ENCODE measurements around the gene LIMK2. TPM values are rescaled to one million over a fixed set of nuclear protein-coding genes. Genes with fewer than 3 reads are reported as not detected.

Gene LIMK2
- polyA plus RNA-seq, 2 donors = 43.5 to 57.4 TPM

DNA sequence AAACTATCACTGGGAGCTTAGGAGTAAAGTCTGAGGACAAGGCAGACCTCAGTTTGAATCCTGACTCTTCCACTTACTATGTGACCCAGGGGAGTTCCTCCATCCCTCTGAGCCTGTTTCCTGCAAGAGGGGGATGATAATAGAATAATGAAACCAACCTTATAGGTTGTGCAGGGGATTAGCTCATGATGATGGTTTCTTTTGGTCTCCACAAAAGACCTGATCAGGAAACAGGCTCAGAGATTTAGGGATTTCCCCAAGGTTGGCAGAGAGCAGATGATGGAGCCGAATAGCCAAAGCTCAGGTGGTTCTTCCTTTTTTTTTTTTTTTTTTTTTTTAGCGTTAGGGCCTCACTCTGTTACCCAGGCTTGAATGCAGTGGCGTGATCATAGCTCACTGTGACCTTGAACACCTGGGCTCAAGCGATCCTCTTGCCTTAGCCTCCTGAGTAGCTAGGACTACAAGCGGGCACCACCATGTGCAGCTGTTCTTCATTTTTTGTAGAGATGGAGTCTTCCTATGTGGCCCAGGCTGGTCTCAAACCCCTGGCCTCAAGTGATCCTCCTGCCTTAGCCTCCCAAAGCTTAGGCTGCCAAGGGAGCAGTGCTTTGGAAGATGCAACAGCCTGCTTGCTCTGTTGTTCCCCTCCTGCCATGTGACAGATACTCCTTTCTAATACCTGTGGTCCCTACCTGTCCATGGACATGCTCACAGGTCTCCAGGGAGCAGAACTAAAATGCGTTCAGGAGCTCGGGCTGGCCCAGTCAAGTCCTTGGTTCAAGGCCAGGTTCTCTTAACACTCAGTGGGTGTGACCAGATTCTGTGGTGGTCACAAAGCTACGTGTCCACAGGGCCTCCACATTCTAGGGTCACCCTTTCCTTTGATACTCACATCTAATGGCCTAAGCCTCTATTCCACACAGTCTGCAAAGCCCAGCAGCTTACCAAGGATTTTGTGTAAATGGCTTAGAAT lies 111.8 kb downstream of the LIMK2 start:
- Histone ChIP-seq H3K27me3 (ENCODE audit: control insufficient read depth in 1 of 2, insufficient read depth in 2 of 2, low read length in 2 of 2) (no peaks in the 10 kb centered on the region), H3K4me3 (ENCODE audit: low read depth in 1 of 2, low read length in 2 of 2) (no peak overlapping the region), H3K36me3 (ENCODE audit: control insufficient read depth in 2 of 2, insufficient read depth in 2 of 2, low read length in 1 of 2) (peaks cover 0 to 19% of the 10 kb centered on the region in 2 donors), H3K27ac (ENCODE audit: low read depth in 2 of 2, low read length in 1 of 2) (no peak overlapping the region), H3K4me1 (ENCODE audit: control insufficient read depth in 2 of 2, insufficient read depth in 2 of 2, low read length in 1 of 2) (peaks cover under 1 to 17% of the 10 kb centered on the region in 2 donors), H3K9me3 (ENCODE audit: control insufficient read depth in 2 of 2, insufficient read depth in 1 of 2, low read depth in 1 of 2, low read length in 1 of 2) (no peaks in the 10 kb centered on the region)
- 72 to 82% methylated on average over 7 to 8 of the region's 8 CpGs for WGBS, 2 donors

DNA sequence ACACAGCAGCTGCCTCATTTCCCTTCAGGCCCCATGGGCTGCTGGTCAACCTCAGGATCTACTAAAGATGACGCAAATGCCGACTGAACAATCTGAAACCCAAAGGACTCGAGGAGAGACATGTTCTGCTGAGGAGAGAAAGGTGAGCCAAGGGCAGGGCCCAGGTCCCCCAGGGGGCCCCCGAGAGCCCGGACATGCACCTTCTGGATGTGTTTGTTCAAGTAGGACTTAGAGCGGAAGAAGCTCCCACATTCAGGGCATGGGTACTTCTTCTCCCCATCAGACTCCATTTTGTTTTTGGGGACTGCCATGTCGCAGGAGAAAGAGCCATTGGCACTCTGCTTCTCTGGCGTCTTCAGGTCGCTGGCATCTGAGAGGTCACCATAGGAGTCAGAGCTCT lies 114.8 kb downstream of the LIMK2 start:
- no peaks in the 10 kb centered on the region for H3K9me3 ChIP-seq (ENCODE audit: control insufficient read depth in 2 of 2, insufficient read depth in 1 of 2, low read depth in 1 of 2, low read length in 1 of 2)
- no peak overlapping the region for H3K27ac ChIP-seq (ENCODE audit: low read depth in 2 of 2, low read length in 1 of 2)
- 89 to 94% methylated on average over 9 of the region's 9 CpGs for WGBS, 2 donors
- no peak overlapping the region for H3K4me3 ChIP-seq (ENCODE audit: low read depth in 1 of 2, low read length in 2 of 2)
- H3K36me3 ChIP-seq (ENCODE audit: control insufficient read depth in 2 of 2, insufficient read depth in 2 of 2, low read length in 1 of 2) = peaks cover 0 to 19% of the 10 kb centered on the region in 2 donors
- H3K27me3 ChIP-seq (ENCODE audit: control insufficient read depth in 1 of 2, insufficient read depth in 2 of 2, low read length in 2 of 2) = no peaks in the 10 kb centered on the region
- H3K4me1 ChIP-seq (ENCODE audit: control insufficient read depth in 2 of 2, insufficient read depth in 2 of 2, low read length in 1 of 2) = peaks cover 4 to 19% of the 10 kb centered on the region in 2 donors

DNA sequence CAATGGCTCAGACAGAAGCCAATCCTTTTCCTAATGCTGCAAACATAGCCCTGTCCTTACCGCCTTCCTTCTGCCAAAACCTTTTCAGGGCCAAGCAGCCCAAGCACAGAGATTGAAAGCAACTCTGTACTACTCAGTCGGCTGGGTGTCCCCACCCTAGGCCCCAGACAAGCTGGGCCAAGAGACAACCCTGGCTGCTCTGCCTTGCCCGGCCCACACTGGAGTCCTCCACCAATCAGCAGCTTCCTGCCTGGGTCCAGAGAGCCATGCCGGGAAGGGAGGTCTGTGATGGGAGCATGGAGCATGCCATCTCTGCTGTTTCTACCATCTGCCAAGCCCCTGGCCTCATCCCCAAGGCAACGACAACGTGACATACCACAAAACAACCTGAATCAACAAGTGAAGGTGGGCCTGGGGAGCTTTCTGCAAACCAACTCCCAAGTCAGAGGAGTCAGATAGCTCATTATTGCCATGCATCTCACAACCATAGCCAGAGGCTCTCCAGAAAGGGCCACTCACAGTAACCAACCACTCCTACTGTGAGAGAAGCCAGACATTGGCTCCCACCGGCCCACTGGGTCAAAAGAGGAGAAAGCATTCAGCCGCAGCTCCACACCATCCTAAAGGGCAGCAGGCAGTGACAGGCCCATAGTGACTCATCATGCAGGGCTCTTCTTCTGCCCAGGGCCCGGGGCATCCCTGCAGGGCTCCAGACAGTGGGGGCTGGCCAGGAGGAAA lies 115.9 kb downstream of the LIMK2 start:
- peaks cover 0 to 25% of the 10 kb centered on the region in 2 donors for H3K36me3 ChIP-seq (ENCODE audit: control insufficient read depth in 2 of 2, insufficient read depth in 2 of 2, low read length in 1 of 2)
- 55 to 64% methylated on average over 9 of the region's 9 CpGs for WGBS, 2 donors
- no peaks in the 10 kb centered on the region for H3K27me3 ChIP-seq (ENCODE audit: control insufficient read depth in 1 of 2, insufficient read depth in 2 of 2, low read length in 2 of 2)
- no peak overlapping the region for H3K4me3 ChIP-seq (ENCODE audit: low read depth in 1 of 2, low read length in 2 of 2)
- H3K4me1 ChIP-seq (ENCODE audit: control insufficient read depth in 2 of 2, insufficient read depth in 2 of 2, low read length in 1 of 2) = peaks cover 4 to 17% of the 10 kb centered on the region in 2 donors
- H3K9me3 ChIP-seq (ENCODE audit: control insufficient read depth in 2 of 2, insufficient read depth in 1 of 2, low read depth in 1 of 2, low read length in 1 of 2) = no peaks in the 10 kb centered on the region
- no peak overlapping the region for H3K27ac ChIP-seq (ENCODE audit: low read depth in 2 of 2, low read length in 1 of 2)

DNA sequence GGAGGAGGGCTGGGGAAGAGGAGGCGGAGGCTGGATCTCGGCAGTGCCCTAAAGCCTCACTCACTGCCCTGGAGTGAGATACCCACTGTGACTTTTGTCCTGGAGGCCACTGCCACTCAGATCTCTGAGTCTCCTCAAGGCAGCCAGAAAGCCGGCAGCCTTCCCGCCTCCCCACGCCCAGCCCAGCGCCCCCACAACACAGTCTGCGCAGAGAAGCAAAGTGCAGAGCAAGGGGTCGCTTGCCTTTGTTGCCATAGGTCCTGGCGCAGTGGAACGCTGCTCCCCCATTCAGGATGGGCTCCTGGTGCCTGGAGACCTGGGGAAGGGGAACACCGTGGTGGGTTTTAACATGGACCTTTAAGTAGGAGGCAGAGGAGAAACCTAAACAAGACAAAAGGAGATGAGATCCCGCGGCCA lies 116.5 kb downstream of the LIMK2 start:
- H3K27ac ChIP-seq (ENCODE audit: low read depth in 2 of 2, low read length in 1 of 2) = no peak overlapping the region
- no peaks in the 10 kb centered on the region for H3K9me3 ChIP-seq (ENCODE audit: control insufficient read depth in 2 of 2, insufficient read depth in 1 of 2, low read depth in 1 of 2, low read length in 1 of 2)
- peaks cover 0 to 25% of the 10 kb centered on the region in 2 donors for H3K36me3 ChIP-seq (ENCODE audit: control insufficient read depth in 2 of 2, insufficient read depth in 2 of 2, low read length in 1 of 2)
- H3K4me3 ChIP-seq (ENCODE audit: low read depth in 1 of 2, low read length in 2 of 2) = no peak overlapping the region
- 85 to 91% methylated on average over 13 of the region's 13 CpGs for WGBS, 2 donors
- H3K4me1 ChIP-seq (ENCODE audit: control insufficient read depth in 2 of 2, insufficient read depth in 2 of 2, low read length in 1 of 2) = peaks cover 4 to 16% of the 10 kb centered on the region in 2 donors
- H3K27me3 ChIP-seq (ENCODE audit: control insufficient read depth in 1 of 2, insufficient read depth in 2 of 2, low read length in 2 of 2) = no peaks in the 10 kb centered on the region

DNA sequence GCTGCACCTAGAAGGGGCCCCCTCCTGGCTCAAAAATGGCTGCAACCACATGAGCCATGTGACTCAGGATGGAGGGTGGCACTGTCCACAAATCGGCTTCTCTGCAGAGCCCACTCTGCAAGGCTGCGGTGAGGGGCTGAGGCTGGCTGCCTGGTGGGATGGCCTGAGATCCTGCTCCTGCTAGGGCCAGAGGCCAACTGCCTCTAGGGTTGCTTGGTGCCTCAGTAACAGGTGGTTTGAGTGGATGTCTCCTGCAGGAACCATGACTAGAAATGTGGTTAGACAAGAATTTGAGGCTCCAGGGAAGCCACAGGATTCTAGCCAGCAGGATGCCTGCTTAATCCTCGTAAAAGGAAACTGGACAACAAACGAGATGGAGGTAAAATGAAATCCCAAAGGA lies 116.9 kb downstream of the LIMK2 start:
- no peaks in the 10 kb centered on the region for H3K27me3 ChIP-seq (ENCODE audit: control insufficient read depth in 1 of 2, insufficient read depth in 2 of 2, low read length in 2 of 2)
- WGBS, 2 donors = 55 to 66% methylated on average over 4 of the region's 4 CpGs
- no peak overlapping the region for H3K27ac ChIP-seq (ENCODE audit: low read depth in 2 of 2, low read length in 1 of 2)
- no peak overlapping the region for H3K4me3 ChIP-seq (ENCODE audit: low read depth in 1 of 2, low read length in 2 of 2)
- peaks cover 0 to 25% of the 10 kb centered on the region in 2 donors for H3K36me3 ChIP-seq (ENCODE audit: control insufficient read depth in 2 of 2, insufficient read depth in 2 of 2, low read length in 1 of 2)
- H3K4me1 ChIP-seq (ENCODE audit: control insufficient read depth in 2 of 2, insufficient read depth in 2 of 2, low read length in 1 of 2) = peaks cover 4 to 16% of the 10 kb centered on the region in 2 donors
- no peaks in the 10 kb centered on the region for H3K9me3 ChIP-seq (ENCODE audit: control insufficient read depth in 2 of 2, insufficient read depth in 1 of 2, low read depth in 1 of 2, low read length in 1 of 2)

Other genes with a start within 250 kb of the LIMK2 start
- gene MORC2, start 243.5 kb upstream of the LIMK2 start, polyA plus RNA-seq = 10 to 100 TPM in 1 of 2 donors, 1 to 10 TPM in 1; 8.4 to 19.3 TPM
- gene TUG1, start 243.0 kb upstream of the LIMK2 start, polyA plus RNA-seq = 10 to 100 TPM; 24.7 to 25.6 TPM
- gene SMTN, start 131.0 kb upstream of the LIMK2 start, polyA plus RNA-seq = 100 to 1,000 TPM; 100 to 103 TPM
- 100 to 1,000 TPM in 1 of 2 donors, 10 to 100 TPM in 1; 41.1 to 127 TPM for gene SELENOM, start 104.7 kb upstream of the LIMK2 start, polyA plus RNA-seq
- 1 to 10 TPM; 1.6 to 3.3 TPM for gene INPP5J, start 89.3 kb upstream of the LIMK2 start, polyA plus RNA-seq
- 10 to 100 TPM in 1 of 2 donors, 1 to 10 TPM in 1; 5.3 to 13.1 TPM for gene PLA2G3, start 71.8 kb upstream of the LIMK2 start, polyA plus RNA-seq
- 10 to 100 TPM; 14.4 to 22.4 TPM for gene RNF185, start 52.1 kb upstream of the LIMK2 start, polyA plus RNA-seq
- gene PIK3IP1, start 80.2 kb downstream of the LIMK2 start, polyA plus RNA-seq = 10 to 100 TPM; 11.5 to 15.5 TPM
- 1 to 10 TPM; 5.2 to 6.0 TPM for gene PATZ1, start 134.0 kb downstream of the LIMK2 start, polyA plus RNA-seq
- 10 to 100 TPM; 22.7 to 30.8 TPM for gene DRG1, start 187.3 kb downstream of the LIMK2 start, polyA plus RNA-seq

Measured in esophagus (tissue), 2 donors.